Astrocyte (in vitro differentiated cells and primary cell): ENCODE data around the gene RNF149. TPM values are rescaled to one million over a fixed set of nuclear protein-coding genes. Genes with fewer than 3 reads are reported as not detected.

Experiments
- DNase-seq: peaks from one replicate; pipeline ENCODE4 v3.0.0-alpha.2; 2010; ENCODE audit warnings: low read depth
- FAIRE-seq: peaks from 2 replicates; lab custom pipeline; 2011; peaks lifted over from hg19 to GRCh38; lab: Jason Lieb, UNC
- H2AFZ ChIP-seq: 2 replicates; pipeline ENCODE4 v1.6.0; 2012; ENCODE audit warnings: low read depth, low read length, inconsistent platforms
- H3K27ac ChIP-seq: 2 replicates; pipeline ENCODE4 v1.5.1; 2011; ENCODE audit warnings: low read depth, low read length, inconsistent platforms
- H3K27me3 ChIP-seq: 2 replicates; pipeline ENCODE4 v1.6.0; 2011; ENCODE audit warnings: low read length, inconsistent platforms; ENCODE audit not compliant: insufficient read depth
- H3K36me3 ChIP-seq: 2 replicates; pipeline ENCODE4 v1.5.1; 2011; ENCODE audit warnings: low read length, inconsistent platforms; ENCODE audit not compliant: insufficient read depth
- H3K4me1 ChIP-seq: 2 replicates; pipeline ENCODE4 v1.5.1; 2011; ENCODE audit warnings: low read length, inconsistent platforms; ENCODE audit not compliant: insufficient read depth
- H3K4me2 ChIP-seq: 2 replicates; pipeline ENCODE4 v1.6.0; 2012; ENCODE audit warnings: low read length, inconsistent platforms
- H3K4me3 ChIP-seq: 2 replicates; pipeline ENCODE4 v1.5.1; 2011; ENCODE audit warnings: low read depth, mild to moderate bottlenecking, low read length, inconsistent platforms; ENCODE audit not compliant: insufficient read depth
- H3K79me2 ChIP-seq: 2 replicates; pipeline ENCODE4 v1.6.0; 2012; ENCODE audit warnings: mild to moderate bottlenecking, low read length, inconsistent platforms; ENCODE audit not compliant: insufficient read depth
- H3K9ac ChIP-seq: 2 replicates; pipeline ENCODE4 v1.6.0; 2012; ENCODE audit warnings: mild to moderate bottlenecking, low read length, inconsistent platforms
- H3K9me3 ChIP-seq: 2 replicates; pipeline ENCODE4 v1.5.1; 2012; ENCODE audit warnings: low read depth, mild to moderate bottlenecking, low read length, inconsistent platforms; ENCODE audit not compliant: insufficient read depth
- H4K20me1 ChIP-seq: 2 replicates; pipeline ENCODE4 v1.6.0; 2012; ENCODE audit warnings: low read length, inconsistent platforms; ENCODE audit not compliant: insufficient read depth
- H3K27ac Mint-ChIP-seq: one replicate; pipeline ENCODE4 v1.8.0; 2021; ENCODE audit warnings: mild to moderate bottlenecking, mixed read lengths; ENCODE audit not compliant: unreplicated experiment
- H3K27me3 Mint-ChIP-seq: one replicate; pipeline ENCODE4 v1.8.0; 2021; ENCODE audit warnings: low read depth, mixed read lengths; ENCODE audit not compliant: unreplicated experiment
- H3K36me3 Mint-ChIP-seq: one replicate; pipeline ENCODE4 v1.8.0; 2021; ENCODE audit warnings: low read depth, mixed read lengths; ENCODE audit not compliant: unreplicated experiment
- H3K4me1 Mint-ChIP-seq: one replicate; pipeline ENCODE4 v1.8.0; 2021; ENCODE audit warnings: low read depth, mixed read lengths; ENCODE audit not compliant: unreplicated experiment
- H3K4me3 Mint-ChIP-seq: one replicate; pipeline ENCODE4 v1.8.0; 2021; ENCODE audit warnings: mild to moderate bottlenecking, moderate library complexity, mixed read lengths; ENCODE audit not compliant: unreplicated experiment
- H3K9me3 Mint-ChIP-seq: one replicate; pipeline ENCODE4 v1.8.0; 2021; ENCODE audit warnings: mild to moderate bottlenecking, mixed read lengths; ENCODE audit not compliant: unreplicated experiment
- CTCF ChIP-seq: IDR thresholded peaks from 2 replicates; pipeline ENCODE4 v1.5.1; 2011; ENCODE audit warnings: low read depth, mild to moderate bottlenecking, inconsistent platforms, low read length, moderate library complexity; ENCODE audit not compliant: insufficient read depth
- EZH2 ChIP-seq: IDR thresholded peaks from 2 replicates; pipeline ENCODE4 v1.6.1; 2012; ENCODE audit warnings: mild to moderate bottlenecking, low read length, inconsistent platforms; ENCODE audit not compliant: insufficient read depth
- total RNA-seq: library from RNA; stranded (reverse); gene quantifications from 2 replicates; pipeline ENCODE4 v1.2.1, GENCODE V29; 2021

Gene RNF149
- total RNA-seq, 1 donor from 2014 or later: 36.4 TPM

GRCh38 chr2:101344137-101344536 is 35.6 kb upstream of the RNF149 start:
- no peaks in the 10 kb centered on the region for H4K20me1 ChIP-seq
- no peak for FAIRE-seq
- H3K79me2 ChIP-seq: no peaks in the 10 kb centered on the region
- H2AFZ ChIP-seq: no peak overlapping the region
- no peaks in the 10 kb centered on the region for H3K4me1 ChIP-seq
- H3K36me3 Mint-ChIP-seq: no peaks in the 10 kb centered on the region
- H3K4me1 Mint-ChIP-seq: no peaks in the 10 kb centered on the region
- TF ChIP-seq EZH2 (no peak), CTCF (no peak)
- H3K9ac ChIP-seq: no peak overlapping the region
- no peak for DNase-seq
- no peak overlapping the region for H3K27ac Mint-ChIP-seq
- no peak overlapping the region for H3K4me3 Mint-ChIP-seq
- H3K27me3 ChIP-seq: no peaks in the 10 kb centered on the region
- H3K4me3 ChIP-seq: no peak overlapping the region
- no peaks in the 10 kb centered on the region for H3K9me3 ChIP-seq
- H3K27me3 Mint-ChIP-seq: peaks cover 10% of the 10 kb centered on the region
- peaks cover 1% of the 10 kb centered on the region for H3K9me3 Mint-ChIP-seq
- H3K4me2 ChIP-seq: no peak overlapping the region
- no peak overlapping the region for H3K27ac ChIP-seq
- no peaks in the 10 kb centered on the region for H3K36me3 ChIP-seq

- FAIRE-seq (no peak), DNase-seq (no peak)
- no peaks in the 10 kb centered on the region for H3K27me3 ChIP-seq
- TF ChIP-seq EZH2: no peak
- no peak for TF ChIP-seq CTCF
- peak overlapping the region; percentile 53 for H3K4me2 ChIP-seq
- no peak overlapping the region for H2AFZ ChIP-seq
- no peaks in the 10 kb centered on the region for H3K36me3 ChIP-seq
- Mint-ChIP-seq H3K4me3 (no peak overlapping the region), H3K36me3 (no peaks in the 10 kb centered on the region), H3K27me3 (peaks cover 13% of the 10 kb centered on the region), H3K4me1 (peaks cover 6% of the 10 kb centered on the region), H3K9me3 (peaks cover 1% of the 10 kb centered on the region), H3K27ac (no peak overlapping the region)
- H4K20me1 ChIP-seq: no peaks in the 10 kb centered on the region
- H3K9ac ChIP-seq: no peak overlapping the region
- no peaks in the 10 kb centered on the region for H3K9me3 ChIP-seq
- peaks cover 6% of the 10 kb centered on the region for H3K4me1 ChIP-seq
- no peak overlapping the region for H3K27ac ChIP-seq
- H3K4me3 ChIP-seq: no peak overlapping the region
- H3K79me2 ChIP-seq: no peaks in the 10 kb centered on the region
These were observed 34.1 kb upstream of the RNF149 start for GRCh38 chr2:101342625-101343008.

- FAIRE-seq: no peak
These were observed 33.6 kb upstream of the RNF149 start for GRCh38 chr2:101341901-101342624.

More at GRCh38 chr2:101341901-101342624, 33.6 kb upstream of the RNF149 start:
- DNase-seq: peak; percentile 27
- Histone ChIP-seq H3K4me1 (peaks cover 9% of the 10 kb centered on the region), H3K4me3 (no peak overlapping the region), H2AFZ (no peak overlapping the region), H3K79me2 (no peaks in the 10 kb centered on the region), H3K9me3 (no peaks in the 10 kb centered on the region), H3K9ac (no peak overlapping the region), H3K27ac (no peak overlapping the region), H3K36me3 (no peaks in the 10 kb centered on the region), H3K4me2 (peak overlapping the region; percentile 53), H4K20me1 (no peaks in the 10 kb centered on the region), H3K27me3 (no peaks in the 10 kb centered on the region)
- peaks cover 1% of the 10 kb centered on the region for H3K9me3 Mint-ChIP-seq
- TF ChIP-seq CTCF (peak; percentile 79), EZH2 (no peak)
- peaks cover 7% of the 10 kb centered on the region for H3K4me1 Mint-ChIP-seq
- no peak overlapping the region for H3K27ac Mint-ChIP-seq
- H3K27me3 Mint-ChIP-seq: peaks cover 13% of the 10 kb centered on the region
- no peak overlapping the region for H3K4me3 Mint-ChIP-seq
- H3K36me3 Mint-ChIP-seq: no peaks in the 10 kb centered on the region
